ENCODE data around the gene DZIP3.

DZIP3 gene

GRCh38 chr3:108589081-108589997 is at the start of gene DZIP3, which contains the start of gene CIP2A:
Gene DZIP3, plus strand, starts transcription at chr3:108589722. Its CDS starts 15,685 bp downstream, at chr3:108605407.
Gene CIP2A, minus strand, starts transcription at chr3:108589438. Its CDS starts 63 bp downstream, at chr3:108589375.
- in situ Hi-C loops (cut with HindIII; ENCODE audit: low pct_ligation_motif_present, low pct_unique_long_range_greater_than_20kb, low sequenced_read_pairs), result no loop called here
- peak; percentile 94 for DNase-seq

- DNase-seq, result no peak
- in situ Hi-C loops (cut with HindIII; ENCODE audit: low pct_ligation_motif_present, low pct_unique_long_range_greater_than_20kb, low sequenced_read_pairs), result no loop called here
Observed at GRCh38 chr3:108546247-108546646, 43.3 kb upstream of the DZIP3 start.

GRCh38 chr3:108546692-108547091 is 42.8 kb upstream of the DZIP3 start:
- in situ Hi-C loops (cut with HindIII; ENCODE audit: low pct_ligation_motif_present, low pct_unique_long_range_greater_than_20kb, low sequenced_read_pairs), result no loop called here
- no peak for DNase-seq

- in situ Hi-C loops (cut with HindIII; ENCODE audit: low pct_ligation_motif_present, low pct_unique_long_range_greater_than_20kb, low sequenced_read_pairs), result no loop called here
- no peak for DNase-seq
Observed at GRCh38 chr3:108548304-108548703, 41.2 kb upstream of the DZIP3 start.

- no peak for DNase-seq
- in situ Hi-C loops (cut with HindIII; ENCODE audit: low pct_ligation_motif_present, low pct_unique_long_range_greater_than_20kb, low sequenced_read_pairs), result no loop called here
Observed at GRCh38 chr3:108548886-108549285, 40.6 kb upstream of the DZIP3 start.

GRCh38 chr3:108552267-108553159 is 37.0 kb upstream of the DZIP3 start:
- peak; percentile 61 for DNase-seq
- in situ Hi-C loops (cut with HindIII; ENCODE audit: low pct_ligation_motif_present, low pct_unique_long_range_greater_than_20kb, low sequenced_read_pairs), result no loop called here

- peak; percentile 25 for DNase-seq
- in situ Hi-C loops (cut with HindIII; ENCODE audit: low pct_ligation_motif_present, low pct_unique_long_range_greater_than_20kb, low sequenced_read_pairs), result no loop called here
Observed at GRCh38 chr3:108554229-108554628, 35.3 kb upstream of the DZIP3 start.

GRCh38 chr3:108554913-108555571 is 34.5 kb upstream of the DZIP3 start:
- in situ Hi-C loops (cut with HindIII; ENCODE audit: low pct_ligation_motif_present, low pct_unique_long_range_greater_than_20kb, low sequenced_read_pairs), result no loop called here
- DNase-seq, result peak; percentile 38

- DNase-seq, result no peak
- in situ Hi-C loops (cut with HindIII; ENCODE audit: low pct_ligation_motif_present, low pct_unique_long_range_greater_than_20kb, low sequenced_read_pairs), result no loop called here
Observed at GRCh38 chr3:108555966-108556581, 33.4 kb upstream of the DZIP3 start.

GRCh38 chr3:108562565-108562964 is 27.0 kb upstream of the DZIP3 start:
- in situ Hi-C loops (cut with HindIII; ENCODE audit: low pct_ligation_motif_present, low pct_unique_long_range_greater_than_20kb, low sequenced_read_pairs), result no loop called here

GRCh38 chr3:108564564-108564963 is 25.0 kb upstream of the DZIP3 start:
- in situ Hi-C loops (cut with HindIII; ENCODE audit: low pct_ligation_motif_present, low pct_unique_long_range_greater_than_20kb, low sequenced_read_pairs), result no loop called here

More at GRCh38 chr3:108562565-108562964, 27.0 kb upstream of the DZIP3 start:
- DNase-seq, result no peak

GRCh38 chr3:108565506-108565905 is 24.0 kb upstream of the DZIP3 start:
- DNase-seq, result no peak
- in situ Hi-C loops (cut with HindIII; ENCODE audit: low pct_ligation_motif_present, low pct_unique_long_range_greater_than_20kb, low sequenced_read_pairs), result no loop called here

More at GRCh38 chr3:108564564-108564963, 25.0 kb upstream of the DZIP3 start:
- DNase-seq, result no peak

GRCh38 chr3:108566599-108566998 is 22.9 kb upstream of the DZIP3 start:
- in situ Hi-C loops (cut with HindIII; ENCODE audit: low pct_ligation_motif_present, low pct_unique_long_range_greater_than_20kb, low sequenced_read_pairs), result no loop called here

GRCh38 chr3:108569336-108569735 is 20.2 kb upstream of the DZIP3 start:
- in situ Hi-C loops (cut with HindIII; ENCODE audit: low pct_ligation_motif_present, low pct_unique_long_range_greater_than_20kb, low sequenced_read_pairs), result no loop called here
- DNase-seq, result no peak

More at GRCh38 chr3:108566599-108566998, 22.9 kb upstream of the DZIP3 start:
- no peak for DNase-seq

- no peak for DNase-seq
- in situ Hi-C loops (cut with HindIII; ENCODE audit: low pct_ligation_motif_present, low pct_unique_long_range_greater_than_20kb, low sequenced_read_pairs), result no loop called here
Observed at GRCh38 chr3:108578064-108578463, 11.5 kb upstream of the DZIP3 start.

- in situ Hi-C loops (cut with HindIII; ENCODE audit: low pct_ligation_motif_present, low pct_unique_long_range_greater_than_20kb, low sequenced_read_pairs), result no loop called here
- peak; percentile 7 for DNase-seq
Observed at GRCh38 chr3:108588601-108589000, 921 bp upstream of the DZIP3 start.

- no peak for DNase-seq
- in situ Hi-C loops (cut with HindIII; ENCODE audit: low pct_ligation_motif_present, low pct_unique_long_range_greater_than_20kb, low sequenced_read_pairs), result no loop called here
Observed at GRCh38 chr3:108589998-108590323, 439 bp downstream of the DZIP3 start.

GRCh38 chr3:108590460-108590859 is 938 bp downstream of the DZIP3 start:
- peak; percentile 18 for DNase-seq
- in situ Hi-C loops (cut with HindIII; ENCODE audit: low pct_ligation_motif_present, low pct_unique_long_range_greater_than_20kb, low sequenced_read_pairs), result no loop called here

Data from ACHN (cell line).